ENCODE data around the gene HDAC4. TPM values are rescaled to one million over a fixed set of nuclear protein-coding genes. Genes with fewer than 3 reads are reported as not detected.
A peak's percentile ranks its signal among the peaks of the same experiment; 100 is the strongest.

Gene HDAC4
- total RNA-seq, 1 experiment from 2014 or later = 32.0 TPM

DNA sequence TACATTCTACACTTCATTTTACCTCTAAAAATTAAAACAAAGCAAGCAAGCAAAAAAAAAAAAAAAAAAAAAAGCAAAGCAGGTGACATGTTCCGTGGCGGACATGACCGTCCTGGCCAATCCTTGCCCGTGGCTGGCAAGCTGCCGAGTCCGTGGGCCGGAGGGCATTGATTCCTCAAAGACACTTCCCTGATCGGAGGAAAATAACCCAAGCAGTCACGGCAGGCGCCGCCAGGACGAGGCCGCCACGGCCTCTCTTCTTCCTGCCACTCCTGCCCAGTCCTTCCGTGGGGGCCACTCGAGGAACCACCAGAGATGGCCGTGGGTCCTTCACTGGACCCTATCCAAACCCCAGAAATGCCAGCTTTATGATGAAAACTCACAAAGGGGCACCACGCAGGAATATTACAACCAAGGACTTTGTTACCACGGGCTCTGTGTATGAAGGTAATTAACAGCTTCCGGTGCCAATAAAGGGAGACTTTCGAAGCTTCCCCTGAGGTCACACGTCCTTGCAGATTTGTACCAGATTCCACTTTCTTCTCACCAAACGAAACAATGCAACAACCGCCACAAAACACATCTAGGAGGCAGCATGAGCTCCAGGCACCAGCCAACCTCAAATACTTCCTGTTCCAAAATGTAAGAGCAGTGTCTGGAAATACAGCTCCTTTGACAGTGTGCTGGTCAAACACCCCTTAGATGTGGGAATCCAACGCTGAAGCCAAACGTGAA, 170.3 kb downstream of the HDAC4 start:
- H3K9ac ChIP-seq (ENCODE audit: extremely low read depth, insufficient read length, low read length) = no peak overlapping the region
- H3K79me2 ChIP-seq (ENCODE audit: insufficient read depth, low read length) = no peaks in the 10 kb centered on the region; the same call in 1 of the 2 replicates

More for the DNA sequence above, 170.3 kb downstream of the HDAC4 start:
- Histone ChIP-seq H2AK5ac (ENCODE audit: insufficient read length, low read length) (no peak overlapping the region), H4K8ac (replicated peaks; ENCODE audit: insufficient read length, low read depth, low read length) (no peak overlapping the region), H2BK120ac (ENCODE audit: low read depth, low read length, poor library complexity, severe bottlenecking) (no peak overlapping the region), H2BK15ac (ENCODE audit: low read depth, low read length) (no peak overlapping the region), H4K91ac (ENCODE audit: insufficient read length, low read depth, low read length) (no peak overlapping the region), H3K9me3 (ENCODE audit: control insufficient read depth, low read depth, low read length) (no peaks in the 10 kb centered on the region), H3K23me2 (ENCODE audit: insufficient read length, low read depth, low read length, poor library complexity, severe bottlenecking) (no peaks in the 10 kb centered on the region), H4K5ac (ENCODE audit: insufficient read length, low read depth, low read length) (no peak overlapping the region), H3K27ac (ENCODE audit: insufficient read length, low read depth, low read length) (no peak overlapping the region), H3K18ac (ENCODE audit: insufficient read length, low read depth, low read length) (no peak overlapping the region), H2BK20ac (ENCODE audit: low read depth, low read length, poor library complexity, severe bottlenecking) (no peak overlapping the region), H4K20me1 (ENCODE audit: control insufficient read depth, insufficient read depth, insufficient read length) (no peaks in the 10 kb centered on the region), H2BK12ac (ENCODE audit: insufficient read length, low read depth, low read length) (no peak overlapping the region), H3K79me1 (ENCODE audit: insufficient read depth, low read depth, low read length, poor library complexity, severe bottlenecking) (peaks cover 3% of the 10 kb centered on the region), H3K4me2 (ENCODE audit: insufficient read depth, insufficient read length, low read length) (no peak overlapping the region), H3T11ph (ENCODE audit: low read length) (no peak overlapping the region), H3K27me3 (ENCODE audit: insufficient read depth, low read length) (no peaks in the 10 kb centered on the region), H3K56ac (ENCODE audit: insufficient read length, low read depth, low read length) (no peak overlapping the region), H3K4ac (ENCODE audit: low read depth, low read length) (no peak overlapping the region), H3K23ac (ENCODE audit: insufficient read length, low read depth, low read length) (no peak overlapping the region), H3K14ac (ENCODE audit: insufficient read depth, low read length) (no peak overlapping the region), H3K4me1 (ENCODE audit: insufficient read depth, low read length) (no peaks in the 10 kb centered on the region; the same call in 1 of the 2 replicates), H2AFZ (ENCODE audit: low read length) (no peak overlapping the region), H2BK5ac (ENCODE audit: insufficient read length, low read length) (no peak overlapping the region)
- DNase-seq = no peak
- Mint-ChIP-seq H3K4me3 (no peak overlapping the region), H3K27ac (peak overlapping the region in 1 of 3 experiments; percentile 9; a peak in 1 of 7 replicates), H3K27me3 (ENCODE audit: low read depth) (no peaks in the 10 kb centered on the region), H3K9me3 (no peaks in the 10 kb centered on the region; a peak in 1 of 5 replicates), H3K36me3 (ENCODE audit: insufficient read depth in 1 of 3, low read depth in 3 of 3) (no peaks in the 10 kb centered on the region; a peak in 1 of 7 replicates), H3K4me1 (peaks cover 23 to 45% of the 10 kb centered on the region in 2 experiments)
- TF ChIP-seq, protein P1, sequence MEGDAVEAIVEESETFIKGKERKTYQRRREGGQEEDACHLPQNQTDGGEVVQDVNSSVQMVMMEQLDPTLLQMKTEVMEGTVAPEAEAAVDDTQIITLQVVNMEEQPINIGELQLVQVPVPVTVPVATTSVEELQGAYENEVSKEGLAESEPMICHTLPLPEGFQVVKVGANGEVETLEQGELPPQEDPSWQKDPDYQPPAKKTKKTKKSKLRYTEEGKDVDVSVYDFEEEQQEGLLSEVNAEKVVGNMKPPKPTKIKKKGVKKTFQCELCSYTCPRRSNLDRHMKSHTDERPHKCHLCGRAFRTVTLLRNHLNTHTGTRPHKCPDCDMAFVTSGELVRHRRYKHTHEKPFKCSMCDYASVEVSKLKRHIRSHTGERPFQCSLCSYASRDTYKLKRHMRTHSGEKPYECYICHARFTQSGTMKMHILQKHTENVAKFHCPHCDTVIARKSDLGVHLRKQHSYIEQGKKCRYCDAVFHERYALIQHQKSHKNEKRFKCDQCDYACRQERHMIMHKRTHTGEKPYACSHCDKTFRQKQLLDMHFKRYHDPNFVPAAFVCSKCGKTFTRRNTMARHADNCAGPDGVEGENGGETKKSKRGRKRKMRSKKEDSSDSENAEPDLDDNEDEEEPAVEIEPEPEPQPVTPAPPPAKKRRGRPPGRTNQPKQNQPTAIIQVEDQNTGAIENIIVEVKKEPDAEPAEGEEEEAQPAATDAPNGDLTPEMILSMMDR (conservative IDR thresholded peaks at IDR 0.05) = no peak
- no CpG with 5 or more reads among the region's 26 CpGs for WGBS (ENCODE audit: extremely low coverage, insufficient read length, low lambda C conversion rate)
